Measurements from ENCODE around the gene SAMD4B. TPM values are rescaled to one million over a fixed set of nuclear protein-coding genes. Genes with fewer than 3 reads are reported as not detected.

Gene SAMD4B
- total and polyA plus RNA-seq, 9 of the 15 experiments (the other 6 are each of a cell fraction or from before 2014, with no cell fraction given), result 3.4 to 90.5 (median 38.0) TPM

GRCh38 chr19:39310558-39311311 is 31.5 kb upstream of the SAMD4B start (continued):
- 0 out of 2 replicates have a peak, but pooled peaks have one; percentile 55 for TF ChIP-seq THRB (CRISPR knock-in tag; conservative IDR thresholded peaks at IDR 0.05)
- TF ChIP-seq HMGXB4 (CRISPR knock-in tag; IDR thresholded peaks at IDR 0.05), result 0 out of 2 replicates have a peak, but pooled peaks have one; percentile 61
- TF ChIP-seq CEBPG (CRISPR knock-in tag; IDR thresholded peaks at IDR 0.05), result no peak
- no peak for TF ChIP-seq CEBPG (tag; conservative IDR thresholded peaks at IDR 0.05 in 1 of 2, IDR thresholded peaks at IDR 0.05 in 1 of 2)
- no peak for TF ChIP-seq E2F1 (CRISPR knock-in tag; IDR thresholded peaks at IDR 0.05)
- no peak for TF ChIP-seq ARHGAP35 (IDR thresholded peaks at IDR 0.05; ENCODE audit: partially characterized antibody)
- no peak for TF ChIP-seq ZNF785 (CRISPR knock-in tag; IDR thresholded peaks at IDR 0.05)
- TF ChIP-seq ZFPM2 (CRISPR knock-in tag; IDR thresholded peaks at IDR 0.05), result no peak
- TF ChIP-seq ZNF3 (CRISPR knock-in tag; IDR thresholded peaks at IDR 0.05), result no peak
- peak; percentile 86 for TF ChIP-seq ETV1 (tag; conservative IDR thresholded peaks at IDR 0.05; ENCODE audit: low read depth)
- TF ChIP-seq NR0B1 (IDR thresholded peaks at IDR 0.05; ENCODE audit: partially characterized antibody), result no peak
- TF ChIP-seq ZNF561 (CRISPR knock-in tag; conservative IDR thresholded peaks at IDR 0.05), result no peak
- no peak for TF ChIP-seq ATF3 (IDR thresholded peaks at IDR 0.05)
- TF ChIP-seq ATF3 (CRISPR knock-in tag; conservative IDR thresholded peaks at IDR 0.05), result no peak
- no peak for TF ChIP-seq ZNF224 (CRISPR knock-in tag; IDR thresholded peaks at IDR 0.05)
- no peak for TF ChIP-seq GATAD2A (IDR thresholded peaks at IDR 0.05)
- TF ChIP-seq ZNF12 (CRISPR knock-in tag; IDR thresholded peaks at IDR 0.05), result no peak
- no peak for TF ChIP-seq WHSC1 (IDR thresholded peaks at IDR 0.05; ENCODE audit: low read length)
- TF ChIP-seq ZC3H8 (IDR thresholded peaks at IDR 0.05), result no peak
- no peak for TF ChIP-seq PTRF (tag; IDR thresholded peaks at IDR 0.05)

All from K562 (cell line).